ENCODE measurements around the gene NEUROD2. TPM values are rescaled to one million over a fixed set of nuclear protein-coding genes. Genes with fewer than 3 reads are reported as not detected.

Gene NEUROD2
- total and polyA plus RNA-seq, 2 experiments from 2014 or later = not detected

DNA sequence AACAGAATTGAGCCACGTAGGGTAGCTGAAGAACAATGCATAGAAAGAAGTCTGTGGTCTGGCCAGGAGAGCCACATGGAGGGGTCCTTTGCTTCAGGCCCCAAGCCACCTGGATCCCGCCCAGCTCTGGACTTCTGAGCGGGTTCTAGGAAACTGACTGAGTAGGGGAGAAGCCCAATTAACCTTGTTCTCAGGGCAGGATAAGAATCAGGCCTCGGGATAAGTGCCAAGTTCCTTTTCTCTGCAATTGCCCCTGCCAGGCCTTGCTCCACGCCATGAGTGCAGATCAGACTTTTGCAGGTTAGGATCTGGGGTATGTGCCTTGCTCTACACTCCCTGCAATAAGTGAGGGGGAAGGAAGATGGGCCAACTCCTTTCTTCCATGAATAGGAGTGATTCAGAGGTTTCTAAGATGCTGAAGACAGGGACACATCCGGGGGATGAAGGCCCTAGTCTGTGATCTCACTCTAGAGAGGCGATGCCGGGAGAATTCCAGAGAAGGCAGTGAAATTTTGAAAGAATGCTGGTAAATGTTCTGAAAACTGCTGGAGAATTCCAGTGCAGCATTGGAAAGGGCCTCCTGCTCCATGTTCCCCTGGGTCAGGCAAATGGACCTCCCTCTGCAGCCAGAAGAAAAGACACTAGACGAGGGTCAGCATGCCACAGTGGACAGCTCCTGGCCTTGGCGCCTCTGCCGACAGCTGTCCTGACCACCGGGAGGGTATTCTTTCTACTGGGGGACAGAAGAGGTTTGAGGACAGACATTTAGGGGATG is 5.8 kb downstream of the NEUROD2 start:
- Histone ChIP-seq H2AFZ (no peak overlapping the region), H3F3A (replicated peaks; ENCODE audit: low read depth) (peaks cover 51% of the 10 kb centered on the region), H3K27me3 (ENCODE audit: insufficient read depth) (peaks cover 100% of the 10 kb centered on the region), H3K4me1 (ENCODE audit: insufficient read depth) (peaks cover 63% of the 10 kb centered on the region), H4K20me1 (replicated peaks; ENCODE audit: insufficient read depth) (peaks cover 19% of the 10 kb centered on the region), H3K79me2 (replicated peaks; ENCODE audit: insufficient read depth) (no peaks in the 10 kb centered on the region), H3K4me3 (peak overlapping the region; percentile 42), H3K4me2 (peak overlapping the region; percentile 75), H3K9me2 (ENCODE audit: insufficient read depth) (no peaks in the 10 kb centered on the region), H3K36me3 (ENCODE audit: insufficient read depth) (no peaks in the 10 kb centered on the region), H3K27ac (ENCODE audit: low read depth) (no peak overlapping the region)
- Mint-ChIP-seq H3K4me1 (peaks cover 61% of the 10 kb centered on the region), H3K4me3 (peak overlapping the region; percentile 52; the same call in 2 of the 3 replicates), H3K27me3 (ENCODE audit: insufficient read depth, low read depth, poor library complexity) (peaks cover 97% of the 10 kb centered on the region), H3K36me3 (ENCODE audit: low read depth) (no peaks in the 10 kb centered on the region), H3K27ac (no peak overlapping the region), H3K9me3 (no peaks in the 10 kb centered on the region)
- peak; percentile 78 for TF ChIP-seq EZH2 (IDR thresholded peaks at IDR 0.05; ENCODE audit: low read depth, unreplicated experiment)
- no peak for TF ChIP-seq NANOG (IDR thresholded peaks at IDR 0.05; ENCODE audit: borderline replicate concordance)
- TF ChIP-seq, protein P1, sequence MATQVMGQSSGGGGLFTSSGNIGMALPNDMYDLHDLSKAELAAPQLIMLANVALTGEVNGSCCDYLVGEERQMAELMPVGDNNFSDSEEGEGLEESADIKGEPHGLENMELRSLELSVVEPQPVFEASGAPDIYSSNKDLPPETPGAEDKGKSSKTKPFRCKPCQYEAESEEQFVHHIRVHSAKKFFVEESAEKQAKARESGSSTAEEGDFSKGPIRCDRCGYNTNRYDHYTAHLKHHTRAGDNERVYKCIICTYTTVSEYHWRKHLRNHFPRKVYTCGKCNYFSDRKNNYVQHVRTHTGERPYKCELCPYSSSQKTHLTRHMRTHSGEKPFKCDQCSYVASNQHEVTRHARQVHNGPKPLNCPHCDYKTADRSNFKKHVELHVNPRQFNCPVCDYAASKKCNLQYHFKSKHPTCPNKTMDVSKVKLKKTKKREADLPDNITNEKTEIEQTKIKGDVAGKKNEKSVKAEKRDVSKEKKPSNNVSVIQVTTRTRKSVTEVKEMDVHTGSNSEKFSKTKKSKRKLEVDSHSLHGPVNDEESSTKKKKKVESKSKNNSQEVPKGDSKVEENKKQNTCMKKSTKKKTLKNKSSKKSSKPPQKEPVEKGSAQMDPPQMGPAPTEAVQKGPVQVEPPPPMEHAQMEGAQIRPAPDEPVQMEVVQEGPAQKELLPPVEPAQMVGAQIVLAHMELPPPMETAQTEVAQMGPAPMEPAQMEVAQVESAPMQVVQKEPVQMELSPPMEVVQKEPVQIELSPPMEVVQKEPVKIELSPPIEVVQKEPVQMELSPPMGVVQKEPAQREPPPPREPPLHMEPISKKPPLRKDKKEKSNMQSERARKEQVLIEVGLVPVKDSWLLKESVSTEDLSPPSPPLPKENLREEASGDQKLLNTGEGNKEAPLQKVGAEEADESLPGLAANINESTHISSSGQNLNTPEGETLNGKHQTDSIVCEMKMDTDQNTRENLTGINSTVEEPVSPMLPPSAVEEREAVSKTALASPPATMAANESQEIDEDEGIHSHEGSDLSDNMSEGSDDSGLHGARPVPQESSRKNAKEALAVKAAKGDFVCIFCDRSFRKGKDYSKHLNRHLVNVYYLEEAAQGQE (IDR thresholded peaks at IDR 0.05; ENCODE audit: unreplicated experiment) = peak; percentile 63
- no peak for ATAC-seq
- DNase-seq (ENCODE audit: low spot score) = no peak

- Histone ChIP-seq H3K4me2 (peak overlapping the region; percentile 75), H3K4me1 (ENCODE audit: insufficient read depth) (peaks cover 69% of the 10 kb centered on the region), H3K9me2 (ENCODE audit: insufficient read depth) (no peaks in the 10 kb centered on the region), H2AFZ (no peak overlapping the region), H3K27me3 (ENCODE audit: insufficient read depth) (peaks cover 100% of the 10 kb centered on the region), H3K79me2 (replicated peaks; ENCODE audit: insufficient read depth) (no peaks in the 10 kb centered on the region), H3K36me3 (ENCODE audit: insufficient read depth) (no peaks in the 10 kb centered on the region), H4K20me1 (replicated peaks; ENCODE audit: insufficient read depth) (peaks cover 19% of the 10 kb centered on the region), H3K27ac (ENCODE audit: low read depth) (no peak overlapping the region), H3F3A (replicated peaks; ENCODE audit: low read depth) (peaks cover 52% of the 10 kb centered on the region), H3K4me3 (peak overlapping the region; percentile 42)
- ATAC-seq = peak; percentile 32
- peak; percentile 86 for DNase-seq (ENCODE audit: low spot score)
- no peaks in the 10 kb centered on the region for H3K9me3 Mint-ChIP-seq
- H3K27ac Mint-ChIP-seq = no peak overlapping the region
- peaks cover 98% of the 10 kb centered on the region for H3K27me3 Mint-ChIP-seq (ENCODE audit: insufficient read depth, low read depth, poor library complexity)
- H3K4me1 Mint-ChIP-seq = peaks cover 66% of the 10 kb centered on the region
- H3K4me3 Mint-ChIP-seq = peak overlapping the region; percentile 52
- H3K36me3 Mint-ChIP-seq (ENCODE audit: low read depth) = no peaks in the 10 kb centered on the region
- TF ChIP-seq, protein P2, sequence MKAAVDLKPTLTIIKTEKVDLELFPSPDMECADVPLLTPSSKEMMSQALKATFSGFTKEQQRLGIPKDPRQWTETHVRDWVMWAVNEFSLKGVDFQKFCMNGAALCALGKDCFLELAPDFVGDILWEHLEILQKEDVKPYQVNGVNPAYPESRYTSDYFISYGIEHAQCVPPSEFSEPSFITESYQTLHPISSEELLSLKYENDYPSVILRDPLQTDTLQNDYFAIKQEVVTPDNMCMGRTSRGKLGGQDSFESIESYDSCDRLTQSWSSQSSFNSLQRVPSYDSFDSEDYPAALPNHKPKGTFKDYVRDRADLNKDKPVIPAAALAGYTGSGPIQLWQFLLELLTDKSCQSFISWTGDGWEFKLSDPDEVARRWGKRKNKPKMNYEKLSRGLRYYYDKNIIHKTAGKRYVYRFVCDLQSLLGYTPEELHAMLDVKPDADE (IDR thresholded peaks at IDR 0.05) = no peak
- TF ChIP-seq NANOG (IDR thresholded peaks at IDR 0.05; ENCODE audit: borderline replicate concordance) (no peak), EZH2 (IDR thresholded peaks at IDR 0.05; ENCODE audit: low read depth, unreplicated experiment) (peak; percentile 85), STAT1 (IDR thresholded peaks at IDR 0.05; ENCODE audit: unreplicated experiment) (no peak), ZNF331 (CRISPR knock-in tag; IDR thresholded peaks at IDR 0.05; ENCODE audit: low read depth) (no peak), CTCF (conservative IDR thresholded peaks at IDR 0.05; ENCODE audit: low read depth in 2 of 2) (no peak)
Measured at GRCh38 chr17:39600997-39601597, 6.6 kb downstream of the NEUROD2 start.
